GM19468 (cell line): ENCODE results near the gene ING4.
A peak's percentile ranks its signal among the peaks of the same experiment; 100 is the strongest.

Experiments used
- ATAC-seq: cut with Tn5 transposase; IDR thresholded peaks from one replicate; pipeline ENCODE4 v1.9.1; 2021; ENCODE audit warnings: mild to moderate bottlenecking, moderate library complexity, moderate number of reproducible peaks; ENCODE audit not compliant: unreplicated experiment; ENCODE audit errors: extremely low read depth

ING4 gene

DNA sequence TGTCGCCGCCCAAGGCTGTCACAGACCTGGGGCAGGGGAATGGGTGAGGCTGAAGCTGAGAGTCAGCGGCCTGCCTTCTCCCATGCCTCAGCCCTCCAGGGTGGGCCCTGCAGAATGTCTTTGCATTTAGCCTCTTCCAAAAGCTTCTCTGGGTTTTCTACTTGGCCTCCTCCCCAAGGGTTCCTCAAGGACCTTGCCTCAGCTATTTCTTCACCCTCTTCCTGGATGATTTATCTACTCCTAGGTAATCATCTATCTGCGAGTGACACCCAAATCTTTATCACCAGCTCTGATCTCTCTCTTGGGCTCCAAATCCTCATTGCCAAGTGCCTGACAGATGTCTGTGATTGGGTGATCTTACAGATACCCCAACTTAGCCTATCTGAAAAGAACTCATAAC lies 22.4 kb downstream of the ING4 start:
- ATAC-seq, result no peak

DNA sequence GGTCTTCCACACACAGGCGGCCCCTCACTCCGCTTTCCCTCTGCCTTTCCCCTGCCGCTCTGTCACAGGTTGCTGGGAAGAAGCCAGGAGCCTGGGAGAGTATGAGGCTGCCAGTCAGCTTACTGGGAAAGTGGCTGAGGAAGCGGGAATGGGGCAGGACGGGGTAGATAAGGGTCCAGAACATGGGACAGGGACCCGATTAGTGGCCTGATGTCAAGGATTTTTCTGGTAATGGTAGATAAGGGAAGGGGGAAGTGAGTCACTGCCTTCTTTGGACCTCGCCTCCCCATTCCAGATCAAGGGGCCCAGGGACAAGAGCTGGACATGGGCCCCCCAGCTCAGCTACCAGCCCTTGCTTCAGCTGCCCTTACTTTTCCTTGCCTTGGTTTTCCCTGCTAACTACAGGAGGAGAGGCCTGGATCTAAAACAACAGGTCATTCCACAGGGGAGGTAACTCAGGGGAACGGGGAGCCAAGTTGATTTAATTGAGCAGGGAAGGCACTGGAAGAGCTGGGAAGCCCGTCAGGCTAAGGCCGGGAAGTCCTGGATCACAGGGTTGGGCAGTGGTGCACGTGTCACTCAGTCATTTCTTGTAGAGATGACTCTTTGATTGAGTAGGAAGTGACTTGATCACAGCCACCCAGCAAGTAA lies 23.6 kb downstream of the ING4 start:
- no peak for ATAC-seq

DNA sequence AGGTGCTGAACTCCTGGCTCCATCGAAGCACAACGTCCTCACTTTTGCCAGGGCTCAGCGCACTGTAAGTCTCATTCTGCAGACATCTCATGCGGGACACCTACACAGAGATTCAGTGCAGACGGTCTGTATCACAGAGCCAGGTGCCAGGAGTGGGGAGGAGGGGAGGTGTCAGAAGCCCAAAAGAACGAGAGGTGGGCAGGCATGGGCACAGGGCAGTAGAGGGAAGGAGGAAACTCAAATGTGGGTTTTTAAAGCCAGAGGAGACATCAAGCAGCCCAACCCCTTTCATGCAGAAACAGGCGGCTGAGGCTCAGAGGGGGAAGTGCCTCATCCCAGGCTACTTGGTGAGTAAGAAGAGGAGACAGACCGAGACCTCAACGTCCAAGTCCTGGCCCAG lies 24.6 kb downstream of the ING4 start:
- ATAC-seq, result no peak

DNA sequence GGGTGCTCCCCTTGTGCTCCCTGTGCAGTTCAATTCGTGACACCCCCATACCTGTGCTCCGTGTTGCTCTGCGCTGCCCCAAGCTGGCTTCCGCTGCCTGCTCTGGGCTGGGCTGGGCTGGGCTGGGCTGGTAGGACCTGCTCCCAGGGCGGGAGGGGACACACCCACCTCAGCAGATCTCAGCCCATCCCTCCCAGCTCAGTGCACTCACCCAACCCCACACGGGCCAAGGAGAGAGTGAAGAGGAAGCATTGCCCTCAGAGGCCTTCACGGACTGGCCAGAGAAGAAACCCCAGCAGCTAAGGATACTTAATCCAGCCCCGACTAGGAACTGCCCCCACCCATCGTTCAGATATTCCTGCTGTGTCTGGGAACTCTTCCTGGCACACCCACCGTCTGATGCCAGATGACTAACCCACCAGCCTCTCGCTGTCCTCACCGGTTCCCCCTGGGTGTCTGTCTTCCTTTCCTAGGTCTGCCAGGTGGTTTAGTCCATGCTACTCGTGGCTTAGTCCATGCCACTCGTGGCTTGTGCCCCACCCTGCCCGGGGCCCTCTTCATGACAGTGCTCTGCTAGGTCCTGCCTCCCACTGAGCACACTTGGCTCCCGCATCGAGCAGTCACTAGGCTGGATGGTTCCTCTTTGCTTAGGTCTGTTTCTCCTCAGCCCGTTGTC lies 26.9 kb downstream of the ING4 start, which contains the start of gene LPAR5:
Gene LPAR5, minus strand, starts transcription at position 104 of the 676 bp plus-strand sequence. CDS start 14,711 bp downstream, outside the sequence.
- no peak for ATAC-seq

DNA sequence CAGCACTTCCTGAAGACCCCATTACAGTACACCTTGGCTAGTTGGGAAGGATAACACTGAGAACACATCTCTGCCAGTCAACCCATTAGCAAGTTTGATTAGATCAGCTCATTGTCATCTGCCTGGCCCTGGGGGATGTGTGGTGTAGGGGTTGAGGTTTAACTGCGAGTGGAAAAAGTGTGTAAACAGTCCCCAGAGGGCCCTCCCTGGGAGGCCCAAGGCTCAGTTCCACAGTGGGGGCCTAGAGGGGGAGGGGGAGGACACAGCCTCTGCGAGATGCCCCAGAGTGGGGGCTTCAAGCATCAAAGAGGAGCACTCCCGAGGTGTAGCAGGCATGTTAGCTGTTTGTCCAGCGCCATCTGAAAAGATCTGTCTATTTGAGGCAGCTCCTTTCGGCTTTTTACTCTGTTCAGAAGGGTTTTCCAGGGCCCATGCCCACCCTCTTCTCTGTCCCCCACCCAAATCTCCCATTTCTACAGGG lies 27.5 kb downstream of the ING4 start:
- ATAC-seq, result no peak

DNA sequence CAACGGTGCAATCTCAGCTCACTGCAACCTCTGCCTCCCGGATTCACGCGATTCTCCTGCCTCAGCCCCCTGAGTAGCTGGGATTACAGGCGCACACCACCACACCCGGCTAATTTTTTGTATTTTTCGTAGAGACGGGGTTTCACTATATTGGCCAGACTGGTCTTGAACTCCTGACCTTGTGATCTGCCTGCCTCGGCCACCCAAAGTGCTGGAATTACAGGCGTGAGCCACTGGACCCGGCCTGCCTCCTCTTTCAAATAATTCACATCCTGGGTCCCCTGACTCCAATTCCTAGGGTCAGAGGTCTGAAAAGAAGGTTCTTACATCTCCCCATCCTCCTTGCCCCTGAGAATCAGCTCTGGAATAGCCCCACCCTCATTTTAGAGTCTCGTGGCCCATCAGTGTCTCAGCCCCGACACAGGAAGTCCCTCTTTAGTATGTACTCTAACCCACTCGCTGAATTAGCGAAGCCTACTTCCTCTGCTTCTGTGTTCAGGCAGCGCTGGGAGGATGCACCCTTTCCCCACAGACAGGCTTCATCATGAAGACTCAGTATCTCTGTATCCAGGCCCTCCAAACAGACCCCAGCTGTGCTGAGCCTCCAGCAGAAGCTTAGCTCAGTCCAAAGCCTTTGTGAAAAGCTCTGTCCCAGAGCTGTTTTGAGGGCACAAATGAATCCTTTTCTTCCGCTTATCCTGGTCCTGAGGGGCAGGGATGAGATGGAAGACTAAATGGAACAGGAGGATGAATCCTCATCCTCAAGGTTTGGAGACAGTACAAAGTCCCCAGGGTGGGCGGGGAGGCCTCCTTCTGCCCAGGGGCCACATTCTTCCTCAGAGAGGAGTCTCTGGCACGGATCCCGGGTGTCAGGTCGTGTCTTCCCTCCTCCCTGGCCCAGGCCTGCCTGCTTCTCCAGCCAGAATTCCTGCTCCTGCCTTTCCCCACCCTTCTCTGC lies 30.6 kb downstream of the ING4 start:
- peak; percentile 66 for ATAC-seq

DNA sequence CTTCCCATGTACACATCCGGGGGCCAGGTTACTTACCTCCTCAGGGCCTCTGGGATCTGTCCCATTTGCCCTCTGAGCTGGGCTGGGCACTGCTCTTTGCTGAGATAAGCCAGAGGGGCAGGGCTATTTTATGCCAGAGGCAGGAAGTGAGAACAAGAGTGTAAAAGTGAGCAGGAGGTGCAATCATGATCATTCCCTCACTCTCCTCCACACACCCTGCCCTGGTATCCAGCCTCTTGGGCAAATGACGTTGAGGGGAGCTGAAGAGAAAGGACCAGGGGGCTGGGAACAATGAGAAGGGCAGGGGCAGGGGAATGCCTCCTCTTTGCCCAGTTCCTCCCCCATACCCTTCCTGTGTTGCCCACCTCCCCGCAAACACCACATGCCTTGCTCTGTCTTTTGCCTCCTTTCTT lies 31.4 kb downstream of the ING4 start:
- no peak for ATAC-seq

GRCh38 chr12:6630736-6631135 lies 32.2 kb downstream of the ING4 start:
- ATAC-seq, result no peak

DNA sequence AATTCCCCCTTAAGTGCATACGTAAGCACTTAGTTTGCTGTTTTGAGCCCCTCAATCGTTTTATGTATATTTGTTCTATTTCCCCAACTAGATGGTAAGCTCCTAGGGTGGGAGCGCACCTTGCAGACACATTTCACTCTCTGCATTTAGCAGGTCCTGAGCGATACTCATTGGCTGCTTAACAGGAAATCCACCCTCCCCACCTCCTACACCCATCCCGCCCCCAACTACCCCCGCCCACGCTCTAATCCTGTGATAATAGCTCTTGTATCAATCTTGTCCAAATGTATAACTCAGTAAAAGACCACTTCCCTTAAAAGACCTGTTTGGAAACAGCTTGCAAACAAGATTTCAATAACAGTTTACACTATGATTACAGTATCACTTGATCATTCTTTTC lies 35.3 kb downstream of the ING4 start:
- no peak for ATAC-seq

GRCh38 chr12:6626654-6627283 lies 36.1 kb downstream of the ING4 start:
- ATAC-seq, result no peak

GRCh38 chr12:6620885-6621274 lies 42.0 kb downstream of the ING4 start:
- no peak for ATAC-seq

GRCh38 chr12:6620137-6620884 lies 42.6 kb downstream of the ING4 start:
- no peak for ATAC-seq

GRCh38 chr12:6618483-6619225 lies 44.3 kb downstream of the ING4 start:
- ATAC-seq, result no peak

- ATAC-seq, result no peak
Observed at GRCh38 chr12:6615802-6616201, 47.1 kb downstream of the ING4 start.

DNA sequence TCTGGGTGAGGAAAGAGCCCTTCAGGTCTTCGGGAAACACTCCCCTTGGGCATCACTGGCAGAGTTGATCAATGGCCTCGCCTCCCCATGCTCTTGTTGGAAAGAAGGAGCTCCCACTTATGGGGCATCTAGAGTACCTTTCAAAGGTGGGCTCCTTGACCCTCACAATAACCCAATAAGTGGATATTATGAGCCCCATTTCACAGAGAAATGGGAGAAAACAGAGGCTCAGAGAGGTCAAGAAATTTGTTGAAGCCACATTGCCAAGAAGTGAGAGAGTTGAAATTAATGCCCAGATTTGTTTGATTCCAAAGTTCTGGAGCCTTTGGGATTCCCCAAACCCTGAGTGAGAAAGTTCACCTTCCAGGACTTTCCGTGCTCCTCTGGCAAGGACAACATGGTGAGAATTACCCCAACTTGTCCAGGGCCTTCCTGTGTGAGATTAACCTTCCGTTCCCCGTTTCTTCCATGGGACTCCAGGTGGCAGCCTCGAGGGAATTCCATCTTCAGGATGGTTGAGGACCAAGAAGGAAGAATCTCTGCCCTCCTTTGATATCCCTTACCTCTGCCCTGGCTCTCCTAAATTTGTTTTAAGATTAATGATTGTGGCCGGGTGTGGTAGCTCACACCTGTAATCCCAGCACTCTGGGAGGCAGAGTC lies 48.3 kb downstream of the ING4 start:
- ATAC-seq, result no peak

GRCh38 chr12:6613776-6614512 lies 49.0 kb downstream of the ING4 start:
- no peak for ATAC-seq

GRCh38 chr12:6613015-6613775 lies 49.7 kb downstream of the ING4 start:
- ATAC-seq, result no peak
